A549 treated with DMSO at 1 μM for 4 hours (cell line): Measurements from ENCODE around the gene EXOSC1. TPM values are rescaled to one million over a fixed set of nuclear protein-coding genes. Genes with fewer than 3 reads are reported as not detected.

Experiments
- total RNA-seq: library from RNA; stranded (reverse); fragments of 200-300 nt; extraction: Qiagen RNA extraction; gene quantifications from 5 replicates; pipeline ENCODE4 v1.2.3, GENCODE V29; 2022; ENCODE audit warnings: low read depth

EXOSC1 gene, protein sequence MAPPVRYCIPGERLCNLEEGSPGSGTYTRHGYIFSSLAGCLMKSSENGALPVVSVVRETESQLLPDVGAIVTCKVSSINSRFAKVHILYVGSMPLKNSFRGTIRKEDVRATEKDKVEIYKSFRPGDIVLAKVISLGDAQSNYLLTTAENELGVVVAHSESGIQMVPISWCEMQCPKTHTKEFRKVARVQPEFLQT
- 53.5 to 58.6 TPM (median 54.4 TPM) in 5 replicates for total RNA-seq

DNA sequence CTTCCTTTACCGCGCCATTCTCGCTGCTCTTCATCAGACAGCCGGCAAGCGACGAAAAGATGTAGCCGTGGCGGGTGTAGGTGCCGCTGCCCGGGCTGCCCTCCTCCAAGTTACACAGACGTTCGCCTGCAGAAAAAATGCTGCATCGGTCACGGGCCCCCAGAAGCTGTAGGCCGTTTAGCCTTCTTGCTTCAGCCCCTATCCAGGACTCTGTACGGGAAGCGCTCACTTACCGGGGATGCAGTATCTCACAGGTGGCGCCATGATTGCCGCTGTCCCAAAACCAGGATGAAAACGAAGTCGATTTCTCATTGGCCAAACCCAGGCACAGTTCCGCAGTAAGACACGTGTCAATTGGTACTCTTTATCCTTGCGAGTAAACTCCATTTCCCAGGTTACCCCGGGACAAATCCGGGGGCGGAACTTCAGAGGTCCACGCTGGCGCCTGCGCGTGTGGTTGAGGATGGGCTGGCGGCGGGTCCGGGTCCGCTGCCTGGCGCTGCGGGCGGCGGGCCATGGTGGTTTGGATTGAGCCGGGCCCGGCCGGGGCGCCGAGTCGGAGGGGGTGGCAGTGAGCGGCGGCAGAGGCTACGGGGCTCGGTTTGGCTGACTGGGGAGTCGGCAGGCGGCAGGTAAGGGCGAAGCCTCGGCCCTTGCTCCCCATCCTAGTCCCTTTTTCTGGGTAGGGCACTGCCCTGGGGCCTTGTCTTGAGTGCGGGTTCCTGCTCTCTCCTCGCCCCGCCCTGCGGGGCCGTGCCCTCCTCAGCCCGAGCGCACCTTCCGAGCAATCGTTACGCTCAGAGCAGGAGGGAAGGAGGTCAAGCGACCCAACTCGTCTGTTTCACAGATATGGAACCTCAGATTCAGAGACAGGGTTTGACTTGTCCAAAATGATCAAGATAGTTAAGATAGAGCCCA, at the start of gene EXOSC1, which contains the start of gene ZDHHC16:
Gene EXOSC1 (minus strand): TSS at position 285 of the 918 bp plus-strand sequence. CDS start 21 bp downstream, at position 264.
Gene ZDHHC16 (plus strand): TSS at position 454 of the 918 bp plus-strand sequence. CDS start 5,501 bp downstream, outside the sequence.

DNA sequence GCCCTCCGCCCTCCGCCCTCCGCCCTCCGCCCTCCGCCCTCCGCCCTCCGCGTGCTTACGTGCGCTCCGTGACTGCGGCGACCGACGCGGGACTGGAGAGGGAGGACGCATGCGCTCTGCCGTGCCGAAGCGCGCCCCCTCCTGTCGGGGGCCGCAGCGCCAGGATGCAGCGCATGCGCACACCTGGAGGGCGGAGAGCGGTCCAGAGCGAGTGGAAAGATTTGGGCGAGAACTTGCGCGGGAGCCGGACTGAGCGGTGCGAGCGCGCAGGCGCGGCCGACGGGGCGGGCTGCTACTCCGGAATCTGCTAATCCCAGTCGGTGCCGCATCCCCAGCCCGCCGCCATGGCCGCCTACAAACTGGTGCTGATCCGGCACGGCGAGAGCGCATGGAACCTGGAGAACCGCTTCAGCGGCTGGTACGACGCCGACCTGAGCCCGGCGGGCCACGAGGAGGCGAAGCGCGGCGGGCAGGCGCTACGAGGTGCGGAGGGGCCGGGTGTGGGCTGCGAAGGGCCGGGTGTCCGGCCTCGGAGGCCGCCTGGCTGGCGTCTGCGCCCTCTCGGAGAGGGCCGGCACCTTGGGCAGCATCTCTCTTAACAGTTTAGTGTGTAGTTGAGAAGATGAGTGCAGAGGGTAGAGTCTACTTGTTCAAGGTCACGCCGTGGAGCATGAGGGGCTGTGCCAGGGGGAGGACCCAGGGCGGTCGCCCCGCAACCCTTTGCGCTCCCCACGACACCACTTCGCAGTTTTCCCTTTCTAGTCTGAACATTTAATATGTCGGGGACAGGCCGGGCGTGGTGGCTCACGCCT, 19.6 kb downstream of the EXOSC1 start, which contains the start of gene PGAM1:
Gene PGAM1 (plus strand): TSS at position 228 of the 812 bp plus-strand sequence. CDS start 117 bp downstream, at position 345.

DNA sequence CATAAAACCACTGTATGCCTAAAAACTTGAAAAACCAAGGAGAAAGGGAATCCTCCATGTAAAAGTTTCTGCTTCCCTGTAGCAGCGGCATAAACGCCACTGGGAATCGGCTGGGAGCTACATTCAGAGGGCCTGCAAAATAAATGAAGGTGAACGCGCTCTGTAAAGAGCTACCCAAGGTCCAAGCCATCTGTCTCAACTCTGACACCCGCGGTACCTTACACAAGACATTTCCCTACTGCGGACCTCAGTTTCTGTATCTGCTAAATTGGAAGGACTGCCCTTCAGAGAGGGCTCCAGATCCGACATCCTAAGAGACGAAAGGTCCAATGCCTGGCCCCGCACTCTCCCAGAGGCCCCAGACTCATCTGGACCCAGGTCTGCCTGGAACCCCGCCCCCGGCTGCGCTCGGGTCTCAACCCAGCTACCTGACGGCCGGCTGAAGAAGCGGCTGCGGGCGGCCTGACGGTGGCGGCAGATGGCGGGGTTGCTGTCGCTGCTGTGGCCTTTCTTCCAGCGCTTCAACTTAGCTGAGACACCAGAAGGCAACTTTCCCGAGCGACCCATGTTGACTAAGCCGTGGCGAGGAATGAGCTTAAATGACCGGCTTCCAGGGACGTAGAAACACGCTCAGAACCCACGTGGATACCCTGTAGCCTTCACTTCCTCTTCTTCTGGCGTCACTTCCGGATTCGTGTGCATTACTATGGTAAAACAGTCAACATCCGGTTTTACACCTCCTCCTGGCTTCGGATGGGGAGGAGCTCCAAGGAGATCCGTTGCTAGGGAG, 44.9 kb downstream of the EXOSC1 start, which contains the start of gene RRP12:
Gene RRP12 (minus strand): TSS at position 676 of the 790 bp plus-strand sequence. CDS start 109 bp downstream, at position 567.

Other genes starting within 250 kb of the EXOSC1 start
- gene ARHGAP19, start 153.4 kb downstream of the EXOSC1 start, total RNA-seq, result 5.0 to 6.3 TPM (median 5.3 TPM) in 5 replicates
- 0.78 to 2.2 TPM (median 1.7 TPM) in 5 replicates for gene FRAT1, start 126.7 kb downstream of the EXOSC1 start, total RNA-seq
- gene FRAT2, start 111.3 kb downstream of the EXOSC1 start, total RNA-seq, result 6.0 to 8.5 TPM (median 8.2 TPM) in 5 replicates
- 58.5 to 74.6 TPM (median 60.5 TPM) in 5 replicates for gene RRP12, start 44.7 kb downstream of the EXOSC1 start, total RNA-seq
- 583 to 640 TPM (median 631 TPM) in 5 replicates for gene PGAM1, start 19.8 kb downstream of the EXOSC1 start, total RNA-seq
- gene ZDHHC16, start 169 bp upstream of the EXOSC1 start, total RNA-seq, result 44.6 to 56.7 TPM (median 50.7 TPM) in 5 replicates
- 34.2 to 51.5 TPM (median 48.9 TPM) in 5 replicates for gene MMS19, start 52.4 kb upstream of the EXOSC1 start, total RNA-seq
- gene UBTD1, start 52.9 kb upstream of the EXOSC1 start, total RNA-seq, result 15.7 to 20.4 TPM (median 17.4 TPM) in 5 replicates
- gene ANKRD2, start 126.8 kb upstream of the EXOSC1 start, total RNA-seq, result 2.9 to 5.1 TPM (median 4.3 TPM) in 5 replicates
- 0.57 to 1.2 TPM (median 0.96 TPM) in 5 replicates for gene HOGA1, start 138.4 kb upstream of the EXOSC1 start, total RNA-seq
- not detected in 5 replicates for gene C10orf62, start 143.7 kb upstream of the EXOSC1 start, total RNA-seq
- gene MORN4, start 187.5 kb upstream of the EXOSC1 start, total RNA-seq, result 6.8 to 8.5 TPM (median 7.3 TPM) in 5 replicates
- 27.9 to 32.8 TPM (median 31.9 TPM) in 5 replicates for gene PI4K2A, start 194.7 kb upstream of the EXOSC1 start, total RNA-seq
- gene AVPI1, start 241.2 kb upstream of the EXOSC1 start, total RNA-seq, result 73.6 to 110 TPM (median 82.0 TPM) in 5 replicates